NCI-H2029 (cell line): ENCODE measurements around the gene EZR.

Experiments used
- DNase-seq: peaks from one replicate; lab custom pipeline; 2025; lab: John Stamatoyannopoulos, UW

The EZR gene

GRCh38 chr6:158775832-158776231, 43.3 kb downstream of the EZR start:
- no peak for DNase-seq

- no peak for DNase-seq
These were observed 44.3 kb downstream of the EZR start for GRCh38 chr6:158774717-158775449.

- DNase-seq: no peak
These were observed 45.4 kb downstream of the EZR start for GRCh38 chr6:158773581-158774449.

GRCh38 chr6:158772851-158773371, 46.3 kb downstream of the EZR start:
- no peak for DNase-seq

- no peak for DNase-seq
These were observed 47.0 kb downstream of the EZR start for GRCh38 chr6:158772172-158772571.

DNA sequence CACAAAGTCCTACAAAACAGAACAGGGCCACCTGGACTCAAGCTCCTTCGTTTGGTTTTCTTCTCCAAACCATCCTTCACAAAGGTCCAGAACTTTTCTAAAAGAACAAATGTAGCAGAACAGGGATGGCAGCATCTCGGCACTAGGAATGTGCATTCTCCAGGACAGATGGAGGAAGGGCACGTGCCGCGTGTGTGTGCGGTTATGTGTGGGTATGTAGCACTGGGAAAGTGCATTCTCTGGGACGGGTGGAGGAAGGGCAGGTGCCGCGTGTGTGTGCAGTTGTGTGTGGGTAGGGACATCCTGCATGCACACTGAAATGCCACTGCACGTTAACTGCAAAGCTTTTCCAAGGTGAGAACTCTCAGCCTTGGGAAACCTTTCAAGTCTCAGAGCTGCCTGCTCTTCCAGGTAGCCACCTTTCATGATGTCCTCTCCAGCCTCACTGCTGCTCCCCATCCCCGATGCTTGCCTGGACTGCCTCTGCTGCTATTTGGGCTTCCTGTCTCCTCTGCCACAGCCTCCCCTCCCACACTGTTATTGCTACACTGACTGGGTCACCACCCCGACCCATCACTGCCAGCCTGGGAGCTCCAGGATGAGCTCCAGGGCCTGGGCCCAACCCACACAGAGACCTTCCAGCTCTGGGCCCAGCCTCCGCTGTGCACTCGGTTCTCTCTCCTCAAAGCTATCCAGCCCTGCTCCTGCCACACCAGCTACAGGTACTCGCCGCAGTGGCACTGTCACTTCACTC, 47.6 kb downstream of the EZR start:
- no peak for DNase-seq

GRCh38 chr6:158770533-158771330, 48.4 kb downstream of the EZR start:
- DNase-seq: no peak

DNA sequence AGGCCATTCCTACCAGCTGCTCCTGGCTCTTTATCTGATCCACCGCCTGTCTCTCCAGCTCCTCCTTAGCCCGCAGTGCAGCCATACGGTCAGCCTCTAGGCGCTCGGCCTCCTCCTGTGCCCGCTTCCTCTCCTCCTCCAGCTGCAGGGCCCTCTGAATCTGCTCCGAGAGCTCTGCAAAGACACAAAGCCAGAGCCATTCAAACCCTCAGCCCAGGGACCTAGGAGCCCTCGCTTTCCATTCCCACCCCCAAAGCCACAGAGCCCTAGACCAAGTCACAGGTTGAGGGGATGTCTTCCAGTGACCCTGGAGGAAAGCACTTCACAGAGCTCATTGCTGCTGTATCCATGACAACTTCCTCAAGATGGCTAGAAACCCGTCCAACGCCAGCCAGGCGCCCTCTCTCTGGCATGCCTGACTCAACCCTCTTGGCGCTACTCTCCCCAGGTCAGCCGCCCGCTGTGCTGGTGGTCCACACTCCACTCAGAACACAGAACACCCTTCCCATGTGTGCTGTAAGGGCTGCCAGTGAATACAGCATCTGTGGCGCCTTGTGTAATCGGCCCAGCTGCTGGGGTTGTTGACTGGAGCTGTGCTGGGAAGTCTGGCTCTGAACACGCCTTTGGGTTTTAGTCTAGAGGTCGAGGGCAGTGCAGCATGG, 49.3 kb downstream of the EZR start:
- DNase-seq: no peak

DNA sequence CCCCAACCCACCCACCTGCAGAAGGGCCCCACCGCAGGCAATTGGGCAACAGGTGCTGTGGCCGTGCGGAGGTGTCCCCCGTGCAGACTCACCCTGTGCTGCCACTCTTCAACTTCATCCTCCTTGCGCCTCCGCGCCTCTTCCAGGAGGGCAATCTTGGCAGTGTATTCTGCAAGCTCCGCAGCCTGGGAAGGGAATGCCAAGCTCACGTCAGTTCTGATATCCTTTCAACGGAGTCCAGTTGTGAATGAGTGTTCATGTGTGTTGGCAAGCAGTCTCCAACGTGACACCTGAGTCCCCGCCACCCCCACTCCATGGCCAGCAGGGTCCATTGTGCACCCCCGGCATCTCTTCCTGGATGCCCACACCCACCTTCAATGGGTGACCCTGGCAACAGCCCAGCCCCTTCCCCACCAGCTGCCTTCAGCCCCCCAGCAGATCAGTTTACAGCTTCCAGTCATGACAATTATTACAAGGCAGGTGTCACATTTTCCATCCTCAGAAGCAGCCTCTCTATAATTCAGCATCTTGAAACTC, 49.9 kb downstream of the EZR start:
- no peak for DNase-seq

DNA sequence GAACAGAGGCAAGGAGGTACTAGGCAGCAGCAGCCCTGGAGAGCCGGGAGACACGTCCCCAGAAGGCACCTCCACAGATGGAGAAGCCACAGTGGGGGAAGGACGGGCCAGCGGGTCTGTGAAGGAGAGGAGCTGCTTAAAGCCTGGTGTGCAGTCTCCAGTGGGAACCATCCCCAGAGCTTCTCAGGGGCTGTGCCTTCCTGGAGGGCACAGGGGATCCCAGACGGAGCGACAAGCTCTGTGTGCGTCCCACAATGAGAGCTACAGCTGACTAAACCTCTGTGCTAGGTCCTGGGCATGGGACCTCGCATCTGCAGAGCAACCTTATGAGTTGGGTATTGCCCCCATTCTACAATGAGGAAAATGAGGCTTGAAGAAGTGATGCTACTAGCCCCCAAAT, 50.7 kb downstream of the EZR start:
- no peak for DNase-seq

DNA sequence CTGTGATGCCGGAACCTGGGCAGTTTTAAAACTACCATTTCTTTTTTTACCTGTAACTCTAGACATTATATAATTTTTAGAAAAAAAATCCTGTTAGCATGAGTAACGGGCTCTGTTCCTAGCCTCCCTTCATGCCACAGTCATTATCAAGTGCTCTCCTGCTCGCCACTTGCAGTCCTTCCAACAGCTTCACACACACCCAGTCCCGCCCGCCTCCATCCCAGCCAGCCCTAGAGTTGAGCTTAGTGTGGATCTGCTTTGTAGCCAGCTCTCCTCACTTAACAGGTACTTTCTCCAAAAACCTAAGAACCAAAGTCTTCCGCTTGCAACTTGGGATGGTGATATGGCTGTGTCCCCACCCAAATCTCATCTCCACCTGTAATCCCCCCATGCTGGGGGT, 51.5 kb downstream of the EZR start:
- no peak for DNase-seq

DNA sequence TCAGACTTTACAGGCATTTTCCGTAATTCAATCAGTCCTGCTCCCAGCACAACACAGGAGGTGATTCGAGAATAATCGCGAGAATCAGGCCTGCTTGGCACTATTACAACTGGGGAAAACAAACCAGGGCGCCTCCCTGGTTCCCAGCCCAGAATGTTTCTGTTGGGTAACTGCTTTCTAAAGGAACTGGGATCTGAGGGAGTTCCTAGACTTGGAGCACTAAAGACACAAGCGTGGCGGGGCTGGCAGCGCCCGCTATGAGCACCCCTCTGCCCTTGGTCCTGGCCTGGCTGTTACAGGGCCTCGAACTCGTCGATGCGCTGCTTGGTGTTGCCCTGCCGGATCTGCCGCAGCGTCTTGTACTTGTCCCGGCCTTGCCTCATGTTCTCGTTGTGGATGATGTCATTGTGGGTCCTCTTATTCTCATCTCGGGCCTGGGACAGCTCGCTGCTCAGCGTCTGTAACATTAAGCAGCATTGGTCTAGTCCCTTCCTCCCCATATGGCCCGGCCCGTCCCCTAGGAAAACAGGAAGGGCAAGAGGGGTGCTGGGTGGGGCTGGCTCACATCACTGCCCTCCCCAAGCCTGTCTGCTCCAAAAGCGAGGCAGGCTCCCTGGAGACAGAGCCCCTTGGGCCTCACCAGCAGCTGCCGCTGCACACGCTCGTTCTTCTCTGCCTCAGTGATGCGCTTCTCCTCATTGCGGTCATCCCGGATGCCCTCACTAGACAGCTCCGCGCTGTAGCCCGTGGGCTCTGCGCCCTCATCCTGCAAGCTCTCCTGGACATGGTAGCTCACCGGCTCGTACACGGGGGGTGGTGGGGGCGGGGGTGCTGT, 52.3 kb downstream of the EZR start:
- no peak for DNase-seq

DNA sequence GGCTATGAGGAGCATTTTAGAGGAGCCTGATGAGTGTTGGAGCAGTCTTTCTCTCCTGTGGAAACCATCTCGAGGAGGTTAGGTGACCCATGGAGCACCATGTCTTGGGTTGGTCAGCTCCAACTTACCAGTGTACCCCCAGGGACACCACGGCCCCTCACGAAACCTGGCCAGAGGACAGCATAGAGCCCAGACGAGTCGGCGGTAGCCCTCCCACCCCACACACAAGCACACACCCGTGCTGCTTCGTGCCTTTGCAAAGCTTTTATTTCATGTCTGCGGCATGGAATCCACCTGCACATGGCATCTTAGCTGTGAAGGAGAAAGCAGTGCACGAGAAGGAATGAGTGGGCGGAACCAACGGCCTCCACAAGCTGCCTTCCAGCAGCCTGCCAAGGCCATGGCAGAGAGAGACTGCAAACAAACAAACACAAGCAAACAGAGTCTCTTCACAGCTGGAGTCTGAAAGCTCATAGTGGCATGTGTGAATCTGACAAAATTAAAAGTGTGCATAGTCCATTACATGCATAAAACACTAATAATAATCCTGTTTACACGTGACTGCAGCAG, 53.6 kb downstream of the EZR start:
- peak; percentile 28 for DNase-seq

- DNase-seq: no peak
These were observed 54.2 kb downstream of the EZR start for GRCh38 chr6:158764926-158765325.

- DNase-seq: no peak
These were observed 54.9 kb downstream of the EZR start for GRCh38 chr6:158764183-158764849.

DNA sequence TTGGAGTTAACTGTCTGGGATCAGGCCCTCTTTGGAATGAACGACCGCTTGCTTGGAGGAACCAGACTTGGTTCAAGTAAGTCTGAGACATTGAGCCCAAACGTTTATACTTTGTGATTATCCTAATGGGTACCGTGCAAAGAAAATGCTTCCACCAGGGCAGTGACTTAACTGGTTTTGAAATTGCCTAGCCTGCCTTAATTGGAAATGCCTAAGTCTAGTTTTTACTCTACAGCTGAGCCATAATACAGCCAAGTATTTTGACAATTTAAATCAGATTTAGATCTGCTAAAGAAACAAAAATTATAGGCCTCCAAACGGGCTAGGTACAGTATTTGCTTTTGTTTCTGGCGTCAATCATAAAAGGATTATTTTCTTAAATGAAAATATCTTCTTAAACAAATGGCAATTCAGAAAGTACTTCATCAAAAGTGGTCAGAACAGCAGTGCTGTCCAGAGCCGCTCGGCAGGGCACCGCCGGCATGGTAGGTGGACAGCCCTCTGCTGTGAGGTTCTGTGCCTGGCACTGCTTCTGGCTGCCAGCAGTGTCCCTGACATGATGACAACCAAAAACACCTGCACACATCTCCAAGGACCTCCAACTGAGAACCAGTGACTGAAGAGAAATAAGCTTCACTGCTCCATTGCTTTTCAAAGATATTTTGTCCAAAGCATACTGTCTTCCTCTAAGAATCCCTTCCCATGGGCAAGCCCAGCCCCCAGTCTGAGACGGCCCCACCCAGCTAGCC, 55.6 kb downstream of the EZR start:
- no peak for DNase-seq

DNA sequence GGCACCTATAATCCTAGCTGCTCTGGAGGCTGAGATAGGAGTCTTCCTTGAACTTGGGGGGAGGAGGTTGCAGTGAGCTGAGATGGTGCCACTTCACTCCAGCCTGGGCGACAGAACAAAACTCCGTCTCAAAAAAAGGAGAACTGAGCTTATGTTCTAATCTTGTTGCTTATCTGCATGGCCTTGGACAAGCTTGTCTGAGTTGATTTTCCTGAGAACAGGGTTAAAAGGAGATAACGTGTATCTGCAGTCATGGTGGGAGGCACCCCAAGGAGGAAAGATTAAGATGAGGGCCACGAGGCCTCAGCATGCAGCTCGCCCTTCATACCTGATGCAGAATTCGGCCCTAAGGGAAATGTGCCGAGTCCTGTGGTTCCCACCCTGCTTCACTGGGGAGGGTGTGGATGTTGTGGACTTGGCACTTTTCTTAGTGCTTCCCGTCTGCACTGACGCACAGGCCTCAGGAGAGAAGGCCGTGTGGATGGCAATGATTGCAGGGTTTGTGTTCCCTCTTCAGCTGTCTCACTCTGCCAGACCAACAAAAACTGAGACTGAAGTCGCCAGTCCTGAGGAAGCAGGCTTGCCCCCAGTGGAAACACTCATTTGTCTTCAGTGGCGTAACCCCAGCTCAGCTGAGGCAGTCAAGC, 56.3 kb downstream of the EZR start:
- no peak for DNase-seq

GRCh38 chr6:158761746-158762145, 57.4 kb downstream of the EZR start:
- no peak for DNase-seq
